Stimulated activated CD8-positive, alpha-beta memory T cell treated with anti-CD3 and anti-CD28 coated beads, Interleukin-15, amount 100 ng/mL, for 24 hours (primary cell): ENCODE measurements around the gene MAFF.

Experiments
- DNase-seq: peaks from one replicate; pipeline ENCODE4 v3.0.0-alpha.2; 2020; ENCODE audit warnings: low read depth

The MAFF gene

GRCh38 chr22:38203855-38204514 lies 2.2 kb downstream of the MAFF start:
- no peak for DNase-seq

- DNase-seq = no peak
Measured at GRCh38 chr22:38204784-38205183, 3.0 kb downstream of the MAFF start.

- DNase-seq = no peak
Measured at GRCh38 chr22:38205261-38206128, 3.7 kb downstream of the MAFF start.

DNA sequence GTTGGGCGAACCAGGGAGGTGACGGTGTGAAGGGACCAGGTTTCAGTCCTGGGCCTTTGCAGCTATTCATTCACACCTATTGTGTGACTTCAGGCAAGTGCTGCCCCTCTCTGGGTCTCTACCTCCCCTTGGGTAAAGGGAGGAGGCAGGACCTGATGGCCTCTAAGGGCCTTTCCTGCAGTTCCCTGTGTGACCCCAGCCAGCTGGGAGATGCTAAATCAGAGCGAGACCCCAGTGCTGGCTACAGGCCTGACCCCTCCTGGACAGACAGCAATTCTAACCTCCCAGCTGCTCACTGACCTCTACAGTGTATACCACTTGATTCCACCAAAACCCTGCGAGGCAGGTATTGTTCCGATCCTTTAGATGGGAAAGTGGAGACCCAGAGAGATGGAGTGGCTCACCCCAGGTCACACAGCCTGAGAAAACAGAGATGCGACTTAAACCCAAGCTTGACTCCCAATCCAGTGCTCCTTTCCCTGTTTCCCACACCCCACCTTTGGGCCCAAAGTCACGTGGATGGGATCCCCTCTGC lies 6.2 kb downstream of the MAFF start:
- no peak for DNase-seq

DNA sequence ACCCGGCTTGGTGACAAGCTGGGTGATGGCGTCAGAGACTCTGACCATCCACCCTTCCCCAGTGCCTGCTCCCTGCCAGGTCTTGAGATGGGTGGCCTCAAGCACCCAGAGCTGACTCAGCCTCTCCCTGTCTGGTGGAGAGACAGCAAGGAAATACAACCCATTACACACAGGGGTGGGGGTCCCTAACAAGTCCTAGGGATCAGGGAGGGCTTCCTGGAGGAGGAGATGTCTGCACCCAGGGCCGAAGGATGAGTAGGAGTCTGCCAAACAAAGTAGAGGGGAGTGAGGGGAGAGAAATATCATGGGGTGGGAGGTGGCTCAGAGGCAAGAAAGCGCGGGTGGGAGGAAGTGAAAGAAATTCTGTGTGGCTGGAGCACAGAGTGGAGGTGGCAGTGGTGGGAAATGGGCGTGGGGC lies 6.8 kb downstream of the MAFF start:
- no peak for DNase-seq

- no peak for DNase-seq
Measured at GRCh38 chr22:38211556-38211955, 9.8 kb downstream of the MAFF start.

DNA sequence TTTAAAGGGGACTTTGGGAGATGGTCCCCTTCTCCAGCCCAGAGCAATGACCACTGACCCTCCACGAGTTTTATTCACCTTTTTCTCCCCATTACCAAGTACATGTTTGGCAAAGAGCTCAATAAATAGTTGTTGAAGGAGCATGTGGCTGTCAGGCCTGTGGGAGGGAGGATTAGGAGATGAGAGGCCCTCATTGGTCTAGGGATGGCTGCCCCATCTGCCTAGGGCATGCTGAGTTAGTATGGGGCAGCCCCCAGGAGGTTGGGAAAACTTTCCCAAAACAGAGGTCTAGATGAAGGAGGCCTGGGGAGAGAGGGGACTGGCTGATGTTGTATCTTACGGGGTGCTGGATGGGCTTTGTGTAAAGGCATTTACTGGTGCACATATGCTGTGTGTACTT lies 10.6 kb downstream of the MAFF start:
- no peak for DNase-seq

DNA sequence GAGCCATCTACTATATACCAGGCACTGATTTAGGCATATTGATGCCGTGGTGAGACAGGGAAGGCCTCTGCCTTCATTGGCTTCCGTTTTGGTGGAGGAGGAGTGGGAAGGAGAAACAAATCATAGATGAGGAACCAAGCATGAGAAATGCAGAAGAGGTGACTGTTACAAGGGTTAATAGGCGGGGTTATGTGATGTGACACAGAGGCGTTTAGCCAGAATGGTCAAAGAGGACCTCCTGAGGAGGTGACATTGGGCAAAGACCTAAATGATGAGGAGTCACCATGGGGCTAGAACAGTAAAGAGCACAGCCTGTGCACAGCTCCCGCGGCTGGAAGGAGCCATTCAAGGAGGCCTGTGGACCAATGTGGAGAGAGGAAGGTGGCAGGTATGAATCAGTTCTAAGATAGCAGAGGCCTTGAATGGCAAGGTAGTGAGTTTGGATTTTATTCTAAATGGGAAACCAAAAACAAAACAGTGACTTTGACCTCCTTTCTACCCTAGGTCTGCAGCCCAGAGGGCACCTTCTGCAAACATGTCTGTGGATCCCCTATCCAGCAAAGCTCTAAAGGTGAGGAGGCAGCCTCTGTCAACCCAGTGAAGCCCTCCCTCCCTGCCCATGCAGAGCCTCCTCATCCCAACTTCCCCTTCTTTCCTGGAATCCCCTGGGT lies 11.7 kb downstream of the MAFF start:
- DNase-seq = no peak

DNA sequence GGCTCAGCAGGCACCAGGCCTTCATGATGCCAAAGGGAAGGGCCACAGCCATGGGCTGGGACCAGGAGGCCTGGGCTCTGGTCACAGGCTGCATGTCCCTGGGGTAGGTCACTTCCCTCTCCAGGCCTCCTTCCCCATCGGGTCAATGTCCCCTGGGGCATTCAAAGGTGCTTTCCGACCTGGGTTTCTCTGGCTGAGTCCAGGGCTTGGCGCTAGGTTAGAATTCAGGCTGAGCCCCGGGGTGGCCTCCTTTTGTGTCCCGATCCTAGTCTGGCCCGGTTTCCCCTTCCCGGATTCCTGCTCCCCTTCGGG lies 12.2 kb downstream of the MAFF start:
- no peak for DNase-seq

DNA sequence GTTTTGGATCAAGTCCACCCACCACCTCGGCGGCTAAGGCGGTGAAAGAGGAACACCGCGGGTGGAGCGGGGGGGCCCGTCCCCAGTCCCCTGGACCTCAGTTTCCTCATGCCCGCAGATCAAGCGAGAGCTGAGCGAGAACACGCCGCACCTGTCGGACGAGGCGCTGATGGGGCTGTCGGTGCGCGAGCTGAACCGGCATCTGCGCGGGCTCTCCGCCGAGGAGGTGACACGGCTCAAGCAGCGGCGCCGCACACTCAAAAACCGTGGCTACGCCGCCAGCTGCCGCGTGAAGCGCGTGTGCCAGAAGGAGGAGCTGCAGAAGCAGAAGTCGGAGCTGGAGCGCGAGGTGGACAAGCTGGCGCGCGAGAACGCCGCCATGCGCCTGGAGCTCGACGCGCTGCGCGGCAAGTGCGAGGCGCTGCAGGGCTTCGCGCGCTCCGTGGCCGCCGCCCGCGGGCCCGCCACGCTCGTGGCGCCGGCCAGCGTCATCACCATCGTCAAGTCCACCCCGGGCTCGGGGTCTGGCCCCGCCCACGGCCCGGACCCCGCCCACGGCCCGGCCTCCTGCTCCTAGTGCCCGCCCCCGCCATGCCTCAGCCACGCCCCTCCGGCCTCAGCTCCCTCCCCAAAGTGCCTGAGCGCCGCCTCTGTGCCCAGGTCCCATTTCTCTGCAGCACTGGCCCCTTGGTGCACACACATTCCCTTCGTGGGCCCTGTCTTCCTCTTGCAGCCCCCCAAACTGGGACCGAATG lies 12.7 kb downstream of the MAFF start:
- peak; percentile 22 for DNase-seq

GRCh38 chr22:38215156-38216038 lies 13.6 kb downstream of the MAFF start:
- DNase-seq = no peak

GRCh38 chr22:38218661-38219622 lies 17.1 kb downstream of the MAFF start:
- DNase-seq = no peak

GRCh38 chr22:38219632-38220031 lies 17.8 kb downstream of the MAFF start:
- DNase-seq = no peak

DNA sequence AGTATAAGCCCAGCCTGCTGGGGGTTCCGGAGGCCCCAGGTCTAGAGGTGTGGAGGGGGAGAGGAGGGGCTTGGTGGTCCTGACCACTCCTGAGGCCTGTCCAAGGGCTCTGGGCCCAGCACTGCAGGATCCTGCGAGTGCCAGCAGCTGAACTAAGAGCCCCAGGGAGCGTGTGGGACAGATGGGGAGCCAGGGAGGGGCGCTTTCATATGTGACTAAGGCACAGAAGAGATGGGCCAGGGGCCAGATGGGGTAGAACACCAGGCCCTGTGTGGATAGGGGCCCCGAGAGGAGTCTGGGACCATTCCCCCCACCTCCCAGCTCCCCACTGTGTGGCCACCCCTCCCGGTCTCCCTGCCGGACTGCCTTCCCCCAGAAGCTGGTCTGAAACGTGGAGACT lies 18.4 kb downstream of the MAFF start:
- DNase-seq = no peak

DNA sequence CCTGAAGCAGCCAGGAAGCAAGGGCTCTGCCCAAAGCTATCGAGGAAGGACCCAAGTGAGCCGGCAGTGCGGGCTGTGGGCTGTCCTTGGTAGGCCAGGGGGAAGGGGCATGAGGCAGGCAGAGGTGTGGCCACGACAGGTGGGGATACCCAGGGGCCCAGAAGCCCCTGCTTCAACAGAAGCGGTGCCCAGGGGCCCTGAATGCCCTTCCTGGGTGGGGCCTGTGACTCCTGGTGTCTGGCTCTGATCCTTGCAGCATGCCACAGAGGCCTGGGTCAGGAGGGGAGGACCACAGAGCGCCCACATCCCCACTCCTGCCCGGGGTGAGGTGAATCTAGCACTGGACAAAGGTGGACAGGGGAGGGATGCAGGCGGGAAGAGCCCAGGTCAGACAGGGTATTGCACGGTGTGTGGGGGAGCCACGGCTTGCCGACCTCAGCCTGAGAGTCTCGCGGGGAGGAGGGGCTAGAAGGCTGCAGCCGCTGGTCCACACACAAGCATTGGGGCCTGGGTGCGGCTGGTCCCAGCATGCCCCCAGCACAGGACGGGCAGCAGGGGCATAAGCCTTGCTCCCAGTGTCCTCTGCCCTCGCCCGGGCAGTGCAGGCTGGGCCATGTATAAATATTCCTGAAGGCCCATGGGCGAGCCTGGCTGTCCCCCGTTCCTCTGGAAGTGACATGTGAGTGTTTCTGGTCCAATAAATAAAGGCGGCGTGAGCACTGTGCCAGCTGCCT lies 19.0 kb downstream of the MAFF start:
- no peak for DNase-seq

- DNase-seq = no peak
Measured at GRCh38 chr22:38221407-38221806, 19.6 kb downstream of the MAFF start.

DNA sequence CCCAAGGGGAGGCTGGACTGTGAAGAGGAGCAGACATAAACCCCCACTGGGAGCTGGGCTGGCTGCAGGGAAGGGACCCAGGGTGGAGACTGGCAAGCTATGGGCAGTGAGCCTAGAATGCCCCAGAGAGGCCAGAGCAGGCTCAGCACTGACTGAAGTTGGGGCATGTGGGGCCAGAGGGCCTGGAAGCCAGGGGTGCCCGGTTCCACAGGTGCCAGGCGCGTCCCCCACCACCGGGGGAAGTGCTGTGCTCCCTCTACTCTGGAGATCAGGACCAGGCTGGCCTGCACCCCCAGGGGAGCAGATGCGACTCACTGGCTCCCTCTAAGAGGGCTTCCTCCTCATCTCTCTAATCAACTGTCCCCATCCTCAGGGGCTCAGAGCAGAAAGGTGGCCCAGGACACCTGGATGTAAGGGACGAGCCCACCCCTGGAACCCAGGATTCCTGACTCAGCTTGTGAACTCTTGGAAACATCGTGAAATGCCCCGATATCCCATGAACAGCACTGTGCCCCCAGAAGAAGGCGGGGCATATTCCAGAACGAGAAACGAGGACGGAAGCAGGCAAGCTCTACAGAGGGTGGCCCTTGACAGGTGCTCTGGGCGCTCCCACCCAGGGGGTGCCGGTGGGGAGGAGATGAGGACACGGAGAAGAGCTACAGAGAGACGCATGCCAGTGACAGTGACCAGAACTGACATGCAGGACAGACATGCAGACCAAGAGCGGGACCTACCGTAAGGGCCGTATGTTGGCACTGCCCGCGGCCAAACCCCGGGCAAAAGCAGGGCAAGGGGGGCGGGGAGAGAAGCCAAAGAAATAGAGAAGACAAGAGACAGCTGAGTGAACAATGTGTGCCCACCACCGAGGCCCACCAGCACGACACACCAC lies 20.4 kb downstream of the MAFF start:
- no peak for DNase-seq

GRCh38 chr22:38222797-38223119 lies 21.0 kb downstream of the MAFF start:
- no peak for DNase-seq
